Inferior parietal cortex (tissue), 1 donor: ENCODE measurements around the gene FRMD3.
A peak's percentile ranks its signal among the peaks of the same experiment; 100 is the strongest.

ENCODE experiments used
- DNase-seq: peaks from one replicate; pipeline ENCODE4 v3.0.0-alpha.2; 2016; ENCODE audit errors: extremely low spot score

Gene FRMD3

GRCh38 chr9:83284746-83285145, 253.5 kb downstream of the FRMD3 start:
- DNase-seq, result no peak

GRCh38 chr9:83283528-83283927, 254.7 kb downstream of the FRMD3 start:
- no peak for DNase-seq

GRCh38 chr9:83281306-83282255, 256.6 kb downstream of the FRMD3 start:
- DNase-seq, result peak; percentile 58

- DNase-seq, result no peak
These were observed 257.4 kb downstream of the FRMD3 start for GRCh38 chr9:83280790-83281189.

- DNase-seq, result peak; percentile 36
These were observed 257.9 kb downstream of the FRMD3 start for GRCh38 chr9:83280268-83280667.

- DNase-seq, result no peak
These were observed 263.4 kb downstream of the FRMD3 start for GRCh38 chr9:83274787-83275186.

- DNase-seq, result no peak
These were observed 266.5 kb downstream of the FRMD3 start for GRCh38 chr9:83271665-83272071.

- no peak for DNase-seq
These were observed 268.1 kb downstream of the FRMD3 start for GRCh38 chr9:83270116-83270515.

- no peak for DNase-seq
These were observed 270.5 kb downstream of the FRMD3 start for GRCh38 chr9:83267741-83268140.

- DNase-seq, result no peak
These were observed 271.3 kb downstream of the FRMD3 start for GRCh38 chr9:83266666-83267496.

- no peak for DNase-seq
These were observed 271.9 kb downstream of the FRMD3 start for GRCh38 chr9:83266331-83266665.

GRCh38 chr9:83264315-83264714, 273.9 kb downstream of the FRMD3 start:
- no peak for DNase-seq

GRCh38 chr9:83259558-83259957, 278.6 kb downstream of the FRMD3 start:
- DNase-seq, result no peak

- DNase-seq, result no peak
These were observed 280.0 kb downstream of the FRMD3 start for GRCh38 chr9:83257937-83258891.

GRCh38 chr9:83247732-83248131, 290.5 kb downstream of the FRMD3 start:
- no peak for DNase-seq

GRCh38 chr9:83245979-83246659, 292.1 kb downstream of the FRMD3 start:
- no peak for DNase-seq

GRCh38 chr9:83242066-83242465, 296.1 kb downstream of the FRMD3 start:
- DNase-seq, result no peak

- no peak for DNase-seq
These were observed 297.5 kb downstream of the FRMD3 start for GRCh38 chr9:83240671-83241070.

GRCh38 chr9:83239747-83240146, 298.5 kb downstream of the FRMD3 start:
- DNase-seq, result no peak

- no peak for DNase-seq
These were observed 299.1 kb downstream of the FRMD3 start for GRCh38 chr9:83238871-83239640.
